H1 (cell line): ENCODE results near the gene CRBN.

ENCODE experiments used
- BRCA1 ChIP-seq: IDR thresholded peaks from 2 replicates; pipeline ENCODE4 v1.6.1; 2012; ENCODE audit warnings: low read depth, low read length, improper control_type of control experiment
- CREB1 ChIP-seq: IDR thresholded peaks from 2 replicates; pipeline ENCODE4 v1.6.1; 2012; ENCODE audit warnings: inconsistent platforms
- CTCF ChIP-seq, 3 experiments: IDR thresholded peaks; 1 replicate in 2 of 3; 2 replicates in 1 of 3; pipeline versions ENCODE4 v1.5.1 to v1.6.1; 2011; ENCODE audit warnings: low read length in 3 of 3, mild to moderate bottlenecking in 3 of 3, inconsistent platforms in 2 of 3, low read depth in 1 of 3, moderate library complexity in 1 of 3; ENCODE audit not compliant: insufficient read depth in 1 of 3; ENCODE audit errors: control extremely low read depth in 1 of 3
- EP300 ChIP-seq, 2 experiments: IDR thresholded peaks; 1 replicate in 1 of 2; 2 replicates in 1 of 2; pipeline ENCODE4 v1.6.1; 2011 to 2012; ENCODE audit warnings: low read depth in 2 of 2, low read length in 2 of 2, mild to moderate bottlenecking in 2 of 2, borderline replicate concordance in 1 of 2, inconsistent platforms in 1 of 2, moderate library complexity in 1 of 2
- EZH2 ChIP-seq: fragments of 200-600 bp; sonication (generic); IDR thresholded peaks from 2 replicates; pipeline ENCODE4 v1.7.1; 2012; ENCODE audit warnings: low read depth, mild to moderate bottlenecking, moderate library complexity, low read length, inconsistent platforms; ENCODE audit not compliant: severe bottlenecking
- MAFK ChIP-seq: IDR thresholded peaks from 2 replicates; pipeline ENCODE4 v1.6.1; 2012; ENCODE audit warnings: low read depth, mild to moderate bottlenecking, improper control_type of control experiment, low read length
- POLR2AphosphoS5 ChIP-seq: IDR thresholded peaks from 2 replicates; pipeline ENCODE4 v1.6.1; 2011; ENCODE audit warnings: low read depth, low read length
- RAD21 ChIP-seq, 2 experiments: IDR thresholded peaks in 1 of 2; conservative IDR thresholded peaks in 1 of 2; 2 replicates each; pipeline ENCODE4 v1.6.1; 2011; ENCODE audit warnings: low read depth in 2 of 2, low read length in 2 of 2, improper control_type of control experiment in 1 of 2, inconsistent platforms in 1 of 2, mild to moderate bottlenecking in 1 of 2, moderate library complexity in 1 of 2
- SP1 ChIP-seq: IDR thresholded peaks from 2 replicates; pipeline ENCODE4 v1.6.1; 2011; ENCODE audit warnings: low read depth, low read length
- SRF ChIP-seq: IDR thresholded peaks from 2 replicates; pipeline ENCODE4 v1.6.1; 2011; ENCODE audit warnings: mild to moderate bottlenecking, low read depth, low read length, moderate library complexity
- YY1 ChIP-seq: IDR thresholded peaks from 2 replicates; pipeline ENCODE4 v1.6.1; 2011; ENCODE audit warnings: low read depth, mild to moderate bottlenecking, low read length
- ZNF274 ChIP-seq: IDR thresholded peaks from 2 replicates; pipeline ENCODE4 v1.7.0; 2012; ENCODE audit warnings: low read length, borderline replicate concordance; ENCODE audit errors: extremely low read depth

- TF ChIP-seq YY1: no peak
- TF ChIP-seq CTCF (IDR thresholded peaks at IDR 0.05; ENCODE audit: control extremely low read depth in 1 of 3, insufficient read depth in 1 of 3, low read depth in 1 of 3, low read length in 3 of 3): no peak
- no peak for TF ChIP-seq POLR2AphosphoS5
- TF ChIP-seq BRCA1: no peak
- no peak for TF ChIP-seq EZH2
- no peak for TF ChIP-seq SRF
- no peak for TF ChIP-seq ZNF274
- no peak for TF ChIP-seq CREB1
- no peak for TF ChIP-seq MAFK
- no peak for TF ChIP-seq RAD21 (IDR thresholded peaks at IDR 0.05 in 1 of 2, conservative IDR thresholded peaks at IDR 0.05 in 1 of 2; ENCODE audit: low read depth in 2 of 2, low read length in 2 of 2)
- TF ChIP-seq EP300 (IDR thresholded peaks at IDR 0.05; ENCODE audit: borderline replicate concordance in 1 of 2, low read depth in 2 of 2, low read length in 2 of 2): no peak
- no peak for TF ChIP-seq SP1
These were observed 12.3 kb upstream of the CRBN start for GRCh38 chr3:3191675-3192285.
